ENCODE data around the gene UNG.

The UNG gene

DNA sequence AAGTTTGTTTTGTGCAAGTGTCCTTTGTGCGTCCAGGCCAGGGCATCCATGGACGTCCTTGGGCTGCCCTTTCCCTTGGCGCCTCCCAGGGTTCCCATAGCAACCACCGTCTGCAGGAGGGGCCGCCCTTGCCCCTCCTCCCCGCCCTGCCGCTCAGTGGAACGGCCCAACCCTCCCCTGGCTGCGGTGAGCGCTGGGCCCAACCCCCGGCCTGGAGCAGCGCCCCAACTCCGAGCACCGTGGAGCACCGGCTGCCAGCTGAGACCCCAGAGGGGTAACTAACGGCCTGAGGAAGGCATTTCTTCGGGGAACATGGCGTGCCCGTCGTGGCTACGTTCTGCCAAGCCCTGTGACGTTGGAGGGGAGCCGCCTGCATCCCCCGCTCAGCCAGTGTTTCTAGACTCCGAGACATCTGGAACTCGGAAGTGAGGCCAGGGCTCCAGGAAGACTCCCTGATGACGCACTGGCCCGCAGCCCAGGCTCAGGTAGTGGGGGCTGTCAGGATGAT, 13.6 kb downstream of the UNG start:
- no peak for TF ChIP-seq CTCF (IDR thresholded peaks at IDR 0.05; ENCODE audit: low read depth, low read length, missing control alignments)
- peak; percentile 62 for DNase-seq (ENCODE audit: extremely low read depth, low read depth)
- H3K4me3 ChIP-seq (replicated peaks; ENCODE audit: low read depth, low read length): peak overlapping the region; percentile 43

GRCh38 chr12:109112720-109113465, 15.5 kb downstream of the UNG start:
- no peak overlapping the region for H3K4me3 ChIP-seq (replicated peaks; ENCODE audit: low read depth, low read length)
- TF ChIP-seq CTCF (IDR thresholded peaks at IDR 0.05; ENCODE audit: low read depth, low read length, missing control alignments): no peak
- no peak for DNase-seq (ENCODE audit: extremely low read depth, low read depth)

DNA sequence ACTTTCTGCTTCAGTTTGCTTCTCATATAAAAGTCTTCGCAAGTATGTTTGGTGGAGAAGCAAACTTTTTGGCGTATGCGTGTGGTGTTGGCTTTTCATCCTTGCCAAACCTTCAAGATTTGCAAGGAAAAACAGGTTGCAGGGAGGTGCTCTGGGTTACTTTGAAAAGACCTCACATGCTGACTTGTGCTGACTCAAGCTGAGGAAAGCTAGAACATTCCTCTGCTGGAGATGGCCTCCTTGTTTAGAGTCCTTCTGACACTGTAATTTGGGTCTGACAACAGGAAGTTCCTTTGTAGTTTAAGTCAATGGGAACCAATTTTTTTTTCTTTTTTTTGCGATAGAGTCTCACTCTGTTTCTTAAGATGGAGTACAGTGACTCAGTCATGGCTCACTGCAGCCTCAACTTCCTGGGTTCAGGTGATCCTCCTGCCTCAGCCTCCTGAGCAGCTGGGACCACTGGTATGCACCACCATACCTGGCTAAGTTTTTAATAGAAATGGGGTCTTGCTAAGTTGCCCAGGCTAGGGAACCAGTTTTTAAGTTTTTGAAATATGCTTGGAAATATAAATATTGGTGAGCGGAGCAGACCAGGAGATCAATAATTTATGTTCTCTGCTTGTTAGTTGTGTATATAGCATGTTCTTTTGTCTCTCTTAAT, 16.4 kb downstream of the UNG start:
- H3K4me3 ChIP-seq (replicated peaks; ENCODE audit: low read depth, low read length): no peak overlapping the region
- DNase-seq (ENCODE audit: extremely low read depth, low read depth): no peak
- no peak for TF ChIP-seq CTCF (IDR thresholded peaks at IDR 0.05; ENCODE audit: low read depth, low read length, missing control alignments)

- H3K4me3 ChIP-seq (replicated peaks; ENCODE audit: low read depth, low read length): no peak overlapping the region
- no peak for TF ChIP-seq CTCF (IDR thresholded peaks at IDR 0.05; ENCODE audit: low read depth, low read length, missing control alignments)
- DNase-seq (ENCODE audit: extremely low read depth, low read depth): no peak
Measured at GRCh38 chr12:109114644-109115043, 17.2 kb downstream of the UNG start.

DNA sequence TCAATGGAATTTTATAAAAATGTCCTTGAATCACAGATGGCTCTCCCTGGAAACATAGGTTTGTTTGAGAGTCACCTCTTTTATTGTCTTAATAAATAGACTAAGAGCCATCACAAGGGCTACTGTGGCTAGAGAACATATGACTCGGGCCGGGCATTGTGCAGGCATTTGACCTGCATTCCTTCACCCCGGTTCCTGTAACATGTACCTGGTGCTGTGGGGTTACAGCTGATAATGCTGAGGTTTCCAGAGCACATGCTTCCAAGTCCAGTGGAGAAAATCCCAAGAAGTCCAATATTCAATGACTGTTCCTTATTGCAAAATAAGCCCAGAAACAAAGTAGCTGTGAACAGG, 18.0 kb downstream of the UNG start:
- no peak for TF ChIP-seq CTCF (IDR thresholded peaks at IDR 0.05; ENCODE audit: low read depth, low read length, missing control alignments)
- no peak for DNase-seq (ENCODE audit: extremely low read depth, low read depth)
- no peak overlapping the region for H3K4me3 ChIP-seq (replicated peaks; ENCODE audit: low read depth, low read length)

DNA sequence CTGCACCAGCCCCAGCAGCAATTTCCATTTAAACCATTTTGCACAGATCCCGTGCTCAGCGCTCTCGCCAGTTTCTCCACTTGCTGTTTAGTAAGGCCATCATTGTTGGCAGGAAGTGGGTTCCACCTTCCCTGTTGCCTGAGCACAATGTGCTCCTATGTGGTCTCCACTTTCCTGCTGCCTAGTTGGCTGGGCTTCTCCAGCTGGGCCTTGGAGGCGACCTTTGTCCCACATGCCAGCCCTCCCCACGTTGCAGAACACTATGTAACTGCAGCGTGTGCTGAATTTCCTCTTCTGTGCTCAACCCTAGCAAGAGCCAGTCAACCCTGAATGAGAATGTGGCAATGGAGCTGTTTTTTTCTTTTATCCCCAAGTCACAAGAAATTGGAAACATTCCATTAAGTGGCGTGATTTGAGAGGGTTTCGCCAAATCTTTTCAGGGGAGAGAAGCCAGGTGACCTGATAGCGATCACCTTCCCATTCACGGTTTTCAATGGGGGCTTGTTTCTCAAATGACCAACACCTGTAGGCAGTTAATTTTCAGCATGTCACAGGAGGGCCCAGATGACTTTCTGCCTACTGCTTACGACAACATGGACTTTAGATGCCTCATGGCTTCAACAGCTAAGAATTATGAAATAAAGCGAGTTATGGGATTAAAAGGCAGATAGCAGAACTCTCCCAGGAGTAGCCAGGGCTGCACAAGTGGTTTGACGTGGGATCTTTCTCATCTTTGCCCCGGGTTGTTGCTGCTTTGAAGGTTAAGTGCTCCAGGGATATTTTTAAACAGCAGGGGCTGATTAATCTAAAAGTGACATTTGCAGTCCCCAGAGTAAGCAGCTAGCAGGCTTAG, 18.6 kb downstream of the UNG start, which contains the start of gene ACACB:
ACACB (plus strand) TSS at position 830 of the 853 bp plus-strand sequence. CDS start 22,819 bp downstream, outside the sequence.
- no peak for DNase-seq (ENCODE audit: extremely low read depth, low read depth)
- no peak for TF ChIP-seq CTCF (IDR thresholded peaks at IDR 0.05; ENCODE audit: low read depth, low read length, missing control alignments)
- H3K4me3 ChIP-seq (replicated peaks; ENCODE audit: low read depth, low read length): no peak within 1 kb of the TSS

All from HFF-Myc (cell line).